SIG-M5 (cell line): ENCODE measurements around the gene MAPKBP1.
"Not testable (repeated sequence)": the region's sequence is repeated elsewhere in the genome, so short reads cannot be mapped to it uniquely, and the experiment has no call there.

Experiments used
- DNase-seq: peaks from one replicate; lab custom pipeline; 2025; lab: John Stamatoyannopoulos, UW

MAPKBP1 gene

DNA sequence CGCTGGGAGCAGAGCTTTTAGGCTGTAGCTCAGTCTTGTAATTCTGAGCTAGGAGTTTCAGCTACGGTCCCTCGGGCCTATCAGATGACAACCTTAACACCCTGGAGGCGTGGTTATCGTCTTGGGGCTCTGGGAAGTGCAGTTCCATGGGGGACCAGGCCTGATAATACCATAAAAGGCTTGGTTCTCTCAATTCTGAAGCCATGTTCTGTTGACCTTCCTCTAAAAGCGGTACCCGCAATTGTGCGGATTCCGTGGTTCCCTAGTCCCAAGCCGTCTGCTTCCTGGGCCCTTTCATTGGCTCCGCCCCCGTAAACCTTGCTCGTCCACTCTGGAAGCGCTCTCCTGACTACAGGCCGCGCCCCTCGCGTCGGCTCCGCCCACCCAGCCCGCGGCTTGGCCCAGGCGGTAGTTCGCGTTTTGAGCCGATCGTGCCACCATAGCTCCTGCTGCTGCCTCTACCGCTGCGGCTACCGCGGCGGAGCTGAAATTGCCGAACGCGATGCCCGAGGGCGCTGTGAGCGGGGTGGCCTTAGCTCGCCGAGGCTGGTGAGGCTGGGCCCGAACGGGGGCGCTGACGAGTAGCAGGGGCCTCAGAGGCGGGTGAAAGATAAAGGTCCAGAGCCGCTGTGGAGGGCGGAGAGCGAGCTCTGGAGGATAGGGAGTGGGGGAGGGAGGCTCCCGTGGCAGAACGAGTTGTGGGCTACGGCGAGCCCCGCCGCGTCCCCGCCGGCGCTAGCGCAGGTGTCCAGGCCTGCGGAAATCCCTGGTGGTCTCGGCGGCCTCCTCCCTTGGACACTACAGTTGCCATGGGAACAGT lies at the start of gene MAPKBP1:
Gene MAPKBP1, plus strand, starts transcription at position 423 of the 820 bp plus-strand sequence. CDS start 792 bp downstream, outside the sequence.
- peak; percentile 95 for DNase-seq

GRCh38 chr15:41727143-41727542 lies 47.1 kb upstream of the MAPKBP1 start:
- no peak for DNase-seq

DNA sequence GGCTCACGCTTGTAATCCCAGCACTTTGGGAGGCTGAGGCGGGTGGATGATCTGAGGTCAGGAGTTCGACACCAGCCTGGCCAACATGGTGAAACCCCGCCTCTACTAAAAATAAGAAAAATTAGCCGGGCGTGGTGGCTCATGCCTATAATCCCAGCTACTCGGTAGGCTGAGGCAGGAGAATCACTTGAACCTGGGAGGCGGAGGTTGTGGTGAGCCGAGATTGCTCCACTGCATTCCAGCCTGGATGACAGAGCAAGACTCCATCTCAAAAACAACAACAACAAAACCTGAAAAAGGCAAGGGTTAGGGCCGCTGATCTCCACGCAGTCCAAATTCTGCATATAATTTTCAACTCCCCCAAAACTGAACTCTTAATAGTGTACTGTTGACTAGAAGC lies 46.2 kb upstream of the MAPKBP1 start:
- not testable (repeated sequence) for DNase-seq

GRCh38 chr15:41730543-41730942 lies 43.7 kb upstream of the MAPKBP1 start:
- DNase-seq: peak; percentile 65

DNA sequence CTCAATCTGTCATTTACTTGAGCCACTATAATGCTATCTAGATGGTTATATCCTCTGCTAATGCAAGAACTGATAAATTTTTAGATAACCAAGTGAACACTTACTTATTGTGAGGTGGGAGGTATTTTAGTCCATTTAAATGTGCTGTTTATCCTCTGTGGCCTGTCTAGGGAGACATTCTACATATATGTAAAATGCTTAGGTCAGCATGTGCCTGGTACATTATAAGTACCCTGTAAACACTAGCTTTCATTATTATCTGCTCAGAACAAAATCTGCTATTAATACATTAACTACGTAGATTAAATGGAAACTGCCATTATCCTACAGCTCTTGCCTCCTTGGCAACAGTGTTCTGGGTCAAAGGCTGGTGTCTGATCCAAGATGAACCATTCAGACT lies 41.8 kb upstream of the MAPKBP1 start:
- no peak for DNase-seq

DNA sequence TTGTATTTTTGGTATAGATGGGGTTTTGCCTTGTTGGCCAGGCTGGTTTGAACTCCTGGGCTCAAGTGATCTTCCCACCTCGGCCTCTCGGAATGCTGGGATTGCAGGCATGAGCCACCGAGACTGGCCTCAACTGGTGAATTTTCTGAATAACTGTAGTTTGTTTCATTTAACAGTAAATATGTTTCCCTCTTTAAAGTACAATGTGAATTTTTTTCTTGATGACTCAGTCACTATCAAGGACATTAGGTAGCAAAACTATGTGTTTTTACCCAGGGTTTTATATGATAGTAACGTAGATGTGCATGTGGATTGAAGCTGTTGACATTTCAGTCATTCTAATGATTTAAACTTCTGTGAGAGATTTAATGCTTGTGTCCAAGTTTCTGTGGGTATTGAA lies 40.2 kb upstream of the MAPKBP1 start:
- no peak for DNase-seq

DNA sequence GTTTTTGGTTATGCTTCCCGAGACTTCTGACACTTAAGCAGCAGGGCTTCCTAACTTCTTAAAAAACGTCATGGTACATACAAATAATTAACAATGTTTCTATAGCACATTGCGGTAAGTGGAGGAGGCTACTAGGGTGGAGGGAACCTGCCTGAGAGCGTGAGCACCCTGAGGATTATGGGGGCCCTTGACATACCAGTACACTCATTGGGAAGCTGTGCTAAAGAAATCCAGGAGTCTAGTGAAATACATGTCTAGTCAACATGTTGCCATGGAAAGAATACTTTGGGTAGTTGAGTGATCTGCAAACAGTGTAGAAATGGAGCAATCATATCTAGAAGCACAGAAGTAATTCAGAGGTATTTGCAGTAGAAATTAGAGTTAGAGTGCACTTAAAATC lies 39.2 kb upstream of the MAPKBP1 start:
- no peak for DNase-seq

- DNase-seq: not testable (repeated sequence)
Measured at GRCh38 chr15:41735492-41735891, 38.8 kb upstream of the MAPKBP1 start.

- no peak for DNase-seq
Measured at GRCh38 chr15:41746802-41747201, 27.5 kb upstream of the MAPKBP1 start.

GRCh38 chr15:41756198-41756597 lies 18.1 kb upstream of the MAPKBP1 start:
- DNase-seq: no peak

GRCh38 chr15:41772720-41773331 lies 1.5 kb upstream of the MAPKBP1 start:
- DNase-seq: peak; percentile 44

DNA sequence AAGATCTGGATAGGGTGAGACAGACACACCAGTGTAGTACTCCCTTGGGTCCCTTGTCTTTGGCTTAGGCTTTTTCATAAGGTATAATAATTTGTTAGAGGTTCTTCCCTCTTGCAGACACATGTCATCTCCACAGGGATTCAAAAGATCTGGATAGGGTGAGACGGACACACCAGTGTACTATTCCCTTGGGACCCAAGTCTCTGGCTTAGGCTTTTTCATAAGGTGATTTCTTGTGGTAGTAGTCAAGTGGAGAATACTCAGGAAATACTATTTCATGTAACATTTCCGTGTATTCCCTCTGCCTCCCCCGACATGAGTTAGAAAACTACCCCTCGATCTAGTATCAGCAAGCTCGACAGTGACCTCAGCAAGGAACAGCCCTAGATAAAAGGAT lies 954 bp upstream of the MAPKBP1 start:
- DNase-seq: no peak

GRCh38 chr15:41773729-41774061 lies 589 bp upstream of the MAPKBP1 start:
- DNase-seq: no peak

GRCh38 chr15:41774882-41775417 lies 666 bp downstream of the MAPKBP1 start:
- no peak for DNase-seq

- DNase-seq: no peak
Measured at GRCh38 chr15:41775651-41776050, 1.4 kb downstream of the MAPKBP1 start.

DNA sequence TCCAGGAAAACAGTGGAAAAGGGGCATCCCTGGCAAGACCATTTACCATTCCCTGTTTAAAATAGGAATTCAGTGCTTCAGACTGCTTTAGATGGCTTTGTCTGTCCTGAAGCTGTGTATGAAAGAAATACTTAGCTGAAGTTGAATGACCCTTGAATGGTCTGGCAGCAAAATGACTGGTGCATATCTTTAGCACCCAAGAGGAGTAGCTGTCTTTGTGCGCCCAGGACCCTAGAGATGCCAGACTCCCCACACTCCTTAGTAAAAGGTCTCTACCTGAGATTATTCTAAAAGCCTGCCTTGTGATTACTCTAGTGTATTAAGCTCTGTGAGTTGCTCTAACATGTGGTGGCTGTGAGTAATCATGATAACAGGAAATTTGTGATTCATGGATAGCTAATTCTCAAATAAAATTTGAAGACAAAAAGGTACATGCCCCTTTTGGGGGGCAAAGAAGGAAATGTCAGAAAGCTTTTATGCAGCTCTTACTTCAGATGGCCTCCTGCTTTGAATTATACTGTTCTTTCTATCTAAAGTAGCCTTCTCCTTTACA lies 3.2 kb downstream of the MAPKBP1 start:
- DNase-seq: no peak

GRCh38 chr15:41778521-41778920 lies 4.2 kb downstream of the MAPKBP1 start:
- no peak for DNase-seq

DNA sequence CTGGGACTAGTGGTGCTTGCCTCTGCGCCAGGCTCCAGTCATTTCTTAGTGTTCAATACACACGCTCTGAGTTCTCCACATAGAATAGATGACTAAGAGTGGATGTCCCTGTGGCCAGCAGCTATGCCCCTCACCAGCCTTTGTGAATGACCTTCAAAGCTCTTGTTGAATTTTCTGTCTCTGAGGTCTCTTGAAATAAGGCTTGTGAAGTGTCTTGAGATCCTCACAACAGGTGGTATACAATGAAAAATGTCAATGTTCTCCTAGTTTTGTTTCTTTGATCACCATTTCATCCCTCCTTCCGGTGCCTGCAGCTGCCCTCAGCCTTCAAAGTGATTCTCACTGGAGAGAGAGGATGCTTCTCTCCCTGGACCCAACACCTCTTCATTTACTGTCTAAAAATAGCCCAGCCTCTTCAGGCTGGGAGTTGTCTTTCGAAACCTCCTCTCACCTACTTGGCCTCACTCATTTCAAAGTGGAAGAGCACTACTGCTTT lies 5.4 kb downstream of the MAPKBP1 start:
- DNase-seq: no peak

GRCh38 chr15:41780266-41780665 lies 6.0 kb downstream of the MAPKBP1 start:
- no peak for DNase-seq

DNA sequence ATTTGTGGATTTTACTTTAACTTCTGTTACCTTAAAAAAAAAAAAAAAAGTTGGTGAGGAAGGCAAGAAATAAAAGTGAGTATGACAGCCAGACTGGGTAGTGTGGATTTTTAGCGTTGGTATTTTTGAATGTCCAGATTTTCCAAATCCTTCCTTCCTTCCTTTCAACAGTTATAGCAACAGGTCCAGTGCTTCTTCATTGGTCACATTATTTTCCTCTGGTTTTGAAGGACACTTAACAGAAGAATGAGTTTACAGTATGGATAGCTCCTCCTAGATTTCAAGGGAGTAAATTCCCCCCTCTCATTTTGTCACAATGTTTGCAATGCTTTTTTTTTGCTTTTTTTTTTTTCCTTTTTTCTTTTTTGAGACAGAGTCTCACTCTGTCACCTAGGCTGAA lies 6.4 kb downstream of the MAPKBP1 start:
- no peak for DNase-seq

GRCh38 chr15:41782371-41783282 lies 8.3 kb downstream of the MAPKBP1 start:
- no peak for DNase-seq

GRCh38 chr15:41783296-41783695 lies 9.0 kb downstream of the MAPKBP1 start:
- no peak for DNase-seq
